GM21737 (cell line): Measurements from ENCODE around the gene CNOT10.
A peak's percentile ranks its signal among the peaks of the same experiment; 100 is the strongest.
"Not testable (repeated sequence)": the region's sequence is repeated elsewhere in the genome, so short reads cannot be mapped to it uniquely, and the experiment has no call there.

Source experiments
- ATAC-seq: cut with Tn5 transposase; IDR thresholded peaks from one replicate; pipeline ENCODE4 v1.9.1; 2021; ENCODE audit warnings: mild to moderate bottlenecking, moderate library complexity; ENCODE audit not compliant: unreplicated experiment

CNOT10 gene

DNA sequence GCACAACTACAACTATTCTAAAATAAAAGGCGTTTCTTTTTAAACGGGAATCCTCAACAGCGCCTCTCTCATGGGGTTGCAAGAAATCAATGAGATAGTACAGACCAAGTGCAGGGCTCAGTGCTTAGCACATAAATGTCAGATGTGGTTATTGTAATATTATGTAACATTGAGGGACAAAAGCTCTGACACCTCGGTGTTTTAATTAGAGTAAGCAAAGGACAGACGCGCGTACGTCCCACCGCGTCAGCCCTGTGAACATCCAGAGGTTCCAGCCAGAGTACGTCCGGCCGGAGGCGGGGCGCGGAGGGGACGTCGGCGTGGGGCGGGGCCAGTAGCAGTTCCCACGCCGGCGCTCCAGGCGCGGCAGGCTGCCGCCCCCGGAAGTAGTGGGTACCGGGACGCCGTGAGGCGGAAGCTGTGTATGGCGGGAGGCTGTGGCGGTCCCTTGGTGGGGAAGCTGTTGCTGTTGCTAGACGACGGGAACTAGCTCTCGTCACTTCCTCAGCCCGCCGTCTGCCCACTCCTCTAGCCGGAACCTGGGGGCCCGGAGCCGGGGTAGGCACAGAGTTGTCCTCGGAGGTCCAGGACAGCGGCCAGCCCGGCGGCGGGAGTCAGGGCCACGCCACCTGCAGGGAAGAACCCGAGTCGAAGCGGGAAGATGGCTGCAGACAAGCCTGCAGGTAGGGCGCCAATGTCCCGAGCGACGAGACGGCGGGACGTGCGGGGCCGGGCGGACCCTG lies at the start of gene CNOT10:
TSS of gene CNOT10 (plus strand) at position 389 of the 743 bp plus-strand sequence. CDS start at position 662, 273 bp downstream.
- peak; percentile 97 for ATAC-seq

DNA sequence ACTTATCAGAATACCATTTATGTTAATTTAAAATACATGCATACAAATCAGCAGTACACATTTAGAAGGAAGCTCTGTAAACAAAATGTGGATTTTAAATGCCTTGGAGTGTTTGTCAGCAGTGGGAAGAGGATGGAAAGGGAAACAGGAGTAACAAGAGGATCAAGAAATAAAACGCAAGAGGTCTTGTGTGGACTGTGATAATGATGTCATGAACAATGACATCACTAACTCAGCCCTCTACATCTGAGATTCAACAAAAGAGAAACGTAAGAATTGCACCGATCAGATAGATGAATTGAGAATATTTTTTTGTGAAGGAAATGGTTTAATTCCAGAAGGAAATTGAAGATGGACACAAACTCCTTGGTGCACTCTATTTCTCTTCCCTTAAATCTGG lies 44.0 kb upstream of the CNOT10 start:
- ATAC-seq, result no peak

- no peak for ATAC-seq
Observed at GRCh38 chr3:32641356-32641755, 43.6 kb upstream of the CNOT10 start.

DNA sequence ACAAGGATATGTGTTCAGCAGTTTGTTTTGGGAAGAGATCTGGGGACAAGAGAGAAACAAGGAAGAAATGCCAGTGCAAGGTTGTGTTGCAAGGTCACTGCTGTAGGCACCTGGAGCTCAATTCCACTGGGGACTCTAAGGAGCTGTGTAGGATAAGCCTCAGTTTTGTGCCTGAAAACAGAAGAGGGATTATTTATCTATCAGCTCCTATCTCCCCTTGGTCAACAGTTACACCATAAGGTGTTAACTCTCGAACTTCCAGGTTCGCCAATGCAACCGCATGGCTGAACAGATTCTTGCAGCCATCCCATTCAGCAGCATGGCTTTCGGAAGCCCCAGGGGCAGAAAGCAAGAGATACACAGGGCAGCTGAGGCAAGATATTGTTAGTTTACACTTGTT lies 41.6 kb upstream of the CNOT10 start:
- ATAC-seq, result no peak

DNA sequence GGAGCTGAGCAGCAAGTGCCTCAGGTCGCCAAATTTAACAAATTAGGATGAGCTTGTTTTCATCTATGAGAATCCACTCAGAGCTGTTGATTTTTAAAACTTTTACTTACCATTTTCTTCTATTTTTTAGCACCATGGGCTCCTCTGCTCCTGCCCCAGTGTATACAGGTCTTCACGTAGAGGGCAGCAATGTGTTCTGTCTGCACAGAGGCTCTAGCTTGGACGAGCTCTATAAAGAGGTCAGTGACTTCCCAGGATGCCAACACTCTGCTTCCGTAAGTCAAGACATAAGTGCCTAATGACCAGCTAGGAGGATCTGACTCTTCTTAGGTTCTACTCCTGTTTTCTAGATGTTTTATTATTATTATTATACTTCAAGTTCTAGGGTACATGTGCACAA lies 41.2 kb upstream of the CNOT10 start:
- ATAC-seq, result no peak

DNA sequence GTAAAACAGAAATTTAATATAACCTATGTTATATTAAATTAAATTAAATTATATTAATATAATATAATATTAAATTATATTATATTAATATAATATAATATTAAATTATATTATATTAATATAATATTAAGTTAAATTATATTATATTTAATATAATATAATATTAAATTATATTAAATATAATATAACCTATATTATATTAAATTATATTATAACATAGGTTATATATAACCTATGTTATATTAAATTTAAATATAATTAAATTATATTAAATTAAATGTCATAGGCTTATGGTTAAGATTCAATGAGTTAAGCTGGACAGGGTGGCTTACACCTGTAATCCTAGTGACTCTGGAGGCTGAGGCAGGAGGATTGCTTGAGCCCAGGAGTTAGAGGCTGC lies 40.6 kb upstream of the CNOT10 start:
- no peak for ATAC-seq

DNA sequence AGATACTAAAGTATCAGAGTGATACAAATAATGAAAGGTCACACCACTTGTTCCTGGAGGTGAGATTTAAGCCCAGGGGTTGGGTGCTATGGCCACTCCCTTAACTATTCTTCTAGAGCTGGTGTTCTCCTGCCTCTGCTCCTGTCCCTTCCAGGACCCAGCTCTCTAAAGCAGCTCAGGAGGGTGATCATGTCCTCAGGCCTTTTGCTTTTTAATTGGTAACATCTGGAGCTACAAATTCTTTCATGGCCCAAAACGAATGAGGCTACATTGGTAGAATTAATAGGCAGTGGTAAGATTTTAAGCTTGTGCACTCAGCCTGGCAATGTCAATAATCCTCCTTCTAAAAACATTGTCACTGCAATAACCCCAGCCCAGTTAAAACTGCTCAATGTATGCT lies 38.2 kb upstream of the CNOT10 start:
- ATAC-seq, result no peak

GRCh38 chr3:32652337-32653100 lies 32.5 kb upstream of the CNOT10 start:
- ATAC-seq, result not testable (repeated sequence)

- no peak for ATAC-seq
Observed at GRCh38 chr3:32655167-32655566, 29.8 kb upstream of the CNOT10 start.

- ATAC-seq, result no peak
Observed at GRCh38 chr3:32660634-32661033, 24.4 kb upstream of the CNOT10 start.

GRCh38 chr3:32662647-32663046 lies 22.3 kb upstream of the CNOT10 start:
- no peak for ATAC-seq

- ATAC-seq, result not testable (repeated sequence)
Observed at GRCh38 chr3:32664630-32665075, 20.3 kb upstream of the CNOT10 start.

DNA sequence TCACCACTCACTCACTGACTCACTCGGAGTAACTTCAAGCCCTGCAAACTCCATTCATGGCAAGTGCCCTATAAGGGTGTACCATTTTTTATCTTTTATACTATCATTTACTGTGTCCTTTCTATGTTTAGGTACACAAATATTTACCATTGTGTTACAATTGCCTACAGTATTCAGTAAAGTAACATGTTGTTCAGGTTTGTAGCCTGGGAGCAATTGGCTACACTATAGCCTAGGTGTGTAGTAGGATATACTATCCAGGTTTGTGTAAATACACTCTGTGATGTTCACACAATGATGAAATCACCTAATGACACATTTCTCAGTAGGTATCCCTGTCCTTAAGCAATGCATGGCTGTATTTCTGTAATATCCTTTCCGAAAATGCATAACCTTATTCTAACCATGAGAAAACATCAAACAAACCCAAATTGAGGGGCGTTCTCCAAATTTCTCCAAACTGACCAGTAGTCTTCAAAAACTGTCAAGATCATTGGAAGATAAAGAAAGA lies 17.9 kb upstream of the CNOT10 start:
- no peak for ATAC-seq

DNA sequence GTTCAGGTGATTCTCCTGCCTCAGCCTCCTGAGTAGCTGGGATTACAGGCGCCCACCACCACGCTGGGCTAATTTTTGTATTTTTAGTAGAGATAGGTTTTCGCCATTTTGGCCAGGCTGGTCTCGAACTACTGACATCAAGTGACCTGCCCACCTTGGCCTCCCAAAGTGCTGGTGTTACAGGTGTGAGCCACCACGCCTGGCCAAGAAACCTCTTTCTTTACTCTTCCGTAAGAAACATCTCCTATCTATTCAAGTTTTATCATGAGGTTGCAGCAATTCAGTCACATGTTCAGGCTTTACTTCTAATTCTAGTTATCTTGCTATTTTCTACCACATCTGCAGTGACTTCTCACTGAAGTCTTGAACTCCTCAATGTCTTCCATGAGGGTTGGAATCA lies 15.8 kb upstream of the CNOT10 start:
- not testable (repeated sequence) for ATAC-seq

GRCh38 chr3:32673730-32674129 lies 11.3 kb upstream of the CNOT10 start:
- ATAC-seq, result not testable (repeated sequence)

- no peak for ATAC-seq
Observed at GRCh38 chr3:32675164-32675563, 9.8 kb upstream of the CNOT10 start.

GRCh38 chr3:32675650-32676049 lies 9.3 kb upstream of the CNOT10 start:
- ATAC-seq, result no peak

- ATAC-seq, result no peak
Observed at GRCh38 chr3:32681811-32682210, 3.2 kb upstream of the CNOT10 start.

- no peak for ATAC-seq
Observed at GRCh38 chr3:32684029-32684799, 774 bp upstream of the CNOT10 start.

DNA sequence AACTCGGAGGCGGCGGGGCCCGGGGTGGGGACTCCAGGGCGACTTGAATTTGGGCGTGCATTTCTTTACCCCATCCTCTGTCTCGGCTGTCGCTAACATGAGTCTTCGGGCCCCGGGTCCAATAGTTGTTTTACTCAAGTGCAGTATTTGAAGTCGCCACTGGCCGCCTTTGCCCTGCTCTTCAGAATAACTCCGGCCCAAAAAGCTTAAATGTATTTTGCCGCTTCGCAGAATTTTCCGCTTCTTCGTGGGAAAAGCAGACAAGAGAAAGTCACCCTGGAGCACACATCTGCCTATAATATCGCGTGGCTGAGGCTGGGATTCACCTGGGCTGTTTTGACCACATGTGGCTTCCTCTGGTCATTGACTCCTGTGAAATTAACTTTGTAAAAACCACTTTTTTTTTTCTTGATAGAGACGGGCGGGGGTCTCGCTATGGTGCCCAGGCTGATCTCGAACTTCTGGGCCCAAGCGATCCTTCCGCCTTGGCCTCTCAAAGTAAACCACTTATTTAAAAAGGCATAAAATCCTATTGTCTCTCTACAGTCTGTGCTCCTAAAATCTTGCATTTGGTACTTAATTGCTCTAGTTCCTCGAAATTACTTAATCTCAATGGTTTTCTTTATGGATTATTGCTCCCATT lies 676 bp downstream of the CNOT10 start:
- ATAC-seq, result peak; percentile 8

- ATAC-seq, result no peak
Observed at GRCh38 chr3:32686713-32687112, 1.7 kb downstream of the CNOT10 start.
